GM18505 (cell line): ENCODE results near the gene BRICD5.
A peak's percentile ranks its signal among the peaks of the same experiment; 100 is the strongest.

Experiments
- ATAC-seq: cut with Tn5 transposase; IDR thresholded peaks from one replicate; pipeline ENCODE4 v1.9.1; 2021; ENCODE audit not compliant: unreplicated experiment
- POLR2A ChIP-seq: IDR thresholded peaks from 4 replicates; pipeline ENCODE4 v1.6.1; 2011; ENCODE audit warnings: borderline replicate concordance; ENCODE audit not compliant: insufficient read depth, insufficient read length; ENCODE audit errors: extremely low read depth

The BRICD5 gene

GRCh38 chr16:2233872-2234812 is 23.5 kb upstream of the BRICD5 start:
- no peak for ATAC-seq
- TF ChIP-seq POLR2A: no peak

GRCh38 chr16:2233046-2233775 is 22.5 kb upstream of the BRICD5 start:
- TF ChIP-seq POLR2A: no peak
- no peak for ATAC-seq

- no peak for TF ChIP-seq POLR2A
- ATAC-seq: no peak
Measured at GRCh38 chr16:2232094-2232990, 21.7 kb upstream of the BRICD5 start.

GRCh38 chr16:2231016-2231931 is 20.6 kb upstream of the BRICD5 start:
- no peak for ATAC-seq
- TF ChIP-seq POLR2A: no peak

- ATAC-seq: no peak
- TF ChIP-seq POLR2A: no peak
Measured at GRCh38 chr16:2230376-2230775, 19.7 kb upstream of the BRICD5 start.

GRCh38 chr16:2229632-2230250 is 19.1 kb upstream of the BRICD5 start:
- no peak for ATAC-seq
- no peak for TF ChIP-seq POLR2A

GRCh38 chr16:2229091-2229490 is 18.4 kb upstream of the BRICD5 start:
- TF ChIP-seq POLR2A: no peak
- no peak for ATAC-seq

GRCh38 chr16:2228161-2228824 is 17.6 kb upstream of the BRICD5 start:
- no peak for ATAC-seq
- TF ChIP-seq POLR2A: no peak

- no peak for TF ChIP-seq POLR2A
- no peak for ATAC-seq
Measured at GRCh38 chr16:2226918-2227317, 16.3 kb upstream of the BRICD5 start.

- no peak for ATAC-seq
- no peak for TF ChIP-seq POLR2A
Measured at GRCh38 chr16:2226245-2226793, 15.7 kb upstream of the BRICD5 start.

GRCh38 chr16:2223942-2224486 is 13.4 kb upstream of the BRICD5 start:
- no peak for TF ChIP-seq POLR2A
- peak; percentile 23 for ATAC-seq
